HEK293 (cell line): ENCODE results near the gene PLK4.

Experiments
- ZNF571 ChIP-seq: fragments of 450-650 bp; formaldehyde crosslinking; IDR thresholded peaks from 2 replicates; pipeline ENCODE4 v1.5.0; 2017; ENCODE audit warnings: missing biosample characterization, missing genetic modification characterization
- ZNF660 ChIP-seq: fragments of 450-650 bp; IDR thresholded peaks from 2 replicates; pipeline ENCODE4 v1.5.1; 2018; ENCODE audit warnings: missing biosample characterization, mild to moderate bottlenecking, missing genetic modification characterization
- TF ChIP-seq, protein P1 (sequence below): fragments of 450-650 bp; formaldehyde crosslinking; IDR thresholded peaks from 2 replicates; pipeline ENCODE4 v1.5.1; 2016; ENCODE audit warnings: missing biosample characterization, missing genetic modification characterization

DNA sequence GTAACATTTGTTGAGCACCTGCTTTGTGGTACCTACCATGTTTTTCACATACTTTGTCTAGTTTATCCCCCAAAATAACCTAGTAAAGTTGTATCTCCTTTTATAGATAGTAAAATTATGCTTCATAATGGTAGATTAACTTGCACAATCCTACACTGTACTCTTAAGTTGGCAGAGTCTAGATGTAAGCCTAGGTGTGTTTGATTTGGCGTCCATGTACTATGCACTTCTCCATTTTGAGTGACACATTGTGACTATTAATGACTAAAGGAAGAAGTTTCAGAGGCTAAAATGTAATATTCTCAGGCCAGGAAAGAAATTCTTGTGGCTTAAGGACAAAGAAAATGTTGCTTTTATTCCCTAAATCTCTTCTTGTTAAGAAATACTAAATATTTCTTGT lies 15.4 kb downstream of the PLK4 start:
- TF ChIP-seq ZNF571 (tag by site-specific recombination): no peak
- TF ChIP-seq, protein P1, sequence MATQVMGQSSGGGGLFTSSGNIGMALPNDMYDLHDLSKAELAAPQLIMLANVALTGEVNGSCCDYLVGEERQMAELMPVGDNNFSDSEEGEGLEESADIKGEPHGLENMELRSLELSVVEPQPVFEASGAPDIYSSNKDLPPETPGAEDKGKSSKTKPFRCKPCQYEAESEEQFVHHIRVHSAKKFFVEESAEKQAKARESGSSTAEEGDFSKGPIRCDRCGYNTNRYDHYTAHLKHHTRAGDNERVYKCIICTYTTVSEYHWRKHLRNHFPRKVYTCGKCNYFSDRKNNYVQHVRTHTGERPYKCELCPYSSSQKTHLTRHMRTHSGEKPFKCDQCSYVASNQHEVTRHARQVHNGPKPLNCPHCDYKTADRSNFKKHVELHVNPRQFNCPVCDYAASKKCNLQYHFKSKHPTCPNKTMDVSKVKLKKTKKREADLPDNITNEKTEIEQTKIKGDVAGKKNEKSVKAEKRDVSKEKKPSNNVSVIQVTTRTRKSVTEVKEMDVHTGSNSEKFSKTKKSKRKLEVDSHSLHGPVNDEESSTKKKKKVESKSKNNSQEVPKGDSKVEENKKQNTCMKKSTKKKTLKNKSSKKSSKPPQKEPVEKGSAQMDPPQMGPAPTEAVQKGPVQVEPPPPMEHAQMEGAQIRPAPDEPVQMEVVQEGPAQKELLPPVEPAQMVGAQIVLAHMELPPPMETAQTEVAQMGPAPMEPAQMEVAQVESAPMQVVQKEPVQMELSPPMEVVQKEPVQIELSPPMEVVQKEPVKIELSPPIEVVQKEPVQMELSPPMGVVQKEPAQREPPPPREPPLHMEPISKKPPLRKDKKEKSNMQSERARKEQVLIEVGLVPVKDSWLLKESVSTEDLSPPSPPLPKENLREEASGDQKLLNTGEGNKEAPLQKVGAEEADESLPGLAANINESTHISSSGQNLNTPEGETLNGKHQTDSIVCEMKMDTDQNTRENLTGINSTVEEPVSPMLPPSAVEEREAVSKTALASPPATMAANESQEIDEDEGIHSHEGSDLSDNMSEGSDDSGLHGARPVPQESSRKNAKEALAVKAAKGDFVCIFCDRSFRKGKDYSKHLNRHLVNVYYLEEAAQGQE (tag by site-specific recombination): no peak
- no peak for TF ChIP-seq ZNF660 (tag by site-specific recombination)
